Suprapubic skin (tissue), 4 donors: ENCODE measurements around the gene LRRC4C. TPM values are rescaled to one million over a fixed set of nuclear protein-coding genes. Genes with fewer than 3 reads are reported as not detected.

Source experiments
- DNase-seq, 2 donors: peaks; one replicate each; pipeline ENCODE4 v3.0.0-alpha.2; 2019; ENCODE audit warnings: low spot score in 2 of 2
- H3K27ac ChIP-seq: fragments of 200-600 bp; sonication (generic); one replicate; pipeline ENCODE4 v1.5.1; 2019
- H3K27me3 ChIP-seq: fragments of 200-600 bp; sonication (generic); one replicate; pipeline ENCODE4 v1.5.1; 2019
- H3K36me3 ChIP-seq: fragments of 200-600 bp; sonication (generic); one replicate; pipeline ENCODE4 v1.5.1; 2019
- H3K4me1 ChIP-seq: fragments of 200-600 bp; sonication (generic); one replicate; pipeline ENCODE4 v1.5.1; 2019
- H3K4me3 ChIP-seq: fragments of 200-600 bp; sonication (generic); one replicate; pipeline ENCODE4 v1.5.1; 2019; ENCODE audit warnings: mild to moderate bottlenecking
- H3K9me3 ChIP-seq: fragments of 200-600 bp; sonication (generic); one replicate; pipeline ENCODE4 v1.5.1; 2019
- EP300 ChIP-seq: sonication (generic); formaldehyde crosslinking; IDR thresholded peaks from one replicate; pipeline ENCODE4 v1.6.1; 2017; ENCODE audit warnings: antibody characterized with exemption
- POLR2A ChIP-seq, 2 donors: fragments of 450-650 bp; IDR thresholded peaks; one replicate each; pipeline ENCODE4 v1.6.1; 2017; ENCODE audit warnings: antibody characterized with exemption in 2 of 2, mild to moderate bottlenecking in 2 of 2, moderate library complexity in 2 of 2
- POLR2AphosphoS5 ChIP-seq, 3 donors: sonication (generic); formaldehyde crosslinking; IDR thresholded peaks; one replicate each; pipeline ENCODE4 v1.6.1; 2017; ENCODE audit warnings: antibody characterized with exemption in 3 of 3
- WGBS: methylation state at CpG from one replicate; pipeline ENCODE4 v1.1.5; 2018; 5-methylcytosine and 5-hydroxymethylcytosine counted together
- total RNA-seq, 4 donors: library from RNA; depleted of rRNA; stranded (reverse); fragments of >200 nt; gene quantifications; one replicate each; pipeline ENCODE4 v1.1.0, GENCODE V29; 2016
- TF ChIP-seq, protein P1 (sequence below), 2 donors: fragments of 200-600 bp in 1 of 2; fragments of 450-650 bp in 1 of 2; sonication (generic) in 1 of 2; IDR thresholded peaks; one replicate each; pipeline ENCODE4 v1.5.1; 2016 to 2019; ENCODE audit warnings: antibody characterized with exemption in 2 of 2, mild to moderate bottlenecking in 1 of 2, moderate library complexity in 1 of 2

LRRC4C gene
- total RNA-seq, 4 donors from 2014 or later: 0.19 to 1.1 (median 0.60) TPM; not detected in 1

DNA sequence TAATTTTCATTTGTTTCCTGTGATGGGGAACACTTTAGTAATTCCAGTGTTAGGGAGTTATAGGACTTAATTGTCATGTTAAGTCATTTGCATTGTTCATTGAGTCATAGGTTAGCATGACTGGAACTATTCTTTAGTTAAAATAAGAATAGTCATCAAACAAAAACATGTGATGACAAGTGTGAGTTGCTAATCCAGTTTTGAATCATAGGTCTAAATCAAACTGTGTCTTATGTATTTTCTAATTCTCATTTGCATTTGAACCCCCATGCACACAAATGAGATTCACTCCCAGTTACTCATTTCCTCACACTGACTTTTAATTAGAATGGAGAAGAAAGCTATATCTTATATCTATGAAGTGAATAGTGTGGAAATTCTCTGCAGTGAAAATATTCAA, 405.6 kb downstream of the LRRC4C start:
- H3K27ac ChIP-seq: no peak overlapping the region
- no peaks in the 10 kb centered on the region for H3K36me3 ChIP-seq
- no peaks in the 10 kb centered on the region for H3K4me1 ChIP-seq
- H3K9me3 ChIP-seq: no peaks in the 10 kb centered on the region
- no peak overlapping the region for H3K4me3 ChIP-seq
- no peak for DNase-seq
- TF ChIP-seq POLR2A (IDR thresholded peaks at IDR 0.05): no peak
- no peak for TF ChIP-seq POLR2AphosphoS5 (IDR thresholded peaks at IDR 0.05)
- TF ChIP-seq, protein P1, sequence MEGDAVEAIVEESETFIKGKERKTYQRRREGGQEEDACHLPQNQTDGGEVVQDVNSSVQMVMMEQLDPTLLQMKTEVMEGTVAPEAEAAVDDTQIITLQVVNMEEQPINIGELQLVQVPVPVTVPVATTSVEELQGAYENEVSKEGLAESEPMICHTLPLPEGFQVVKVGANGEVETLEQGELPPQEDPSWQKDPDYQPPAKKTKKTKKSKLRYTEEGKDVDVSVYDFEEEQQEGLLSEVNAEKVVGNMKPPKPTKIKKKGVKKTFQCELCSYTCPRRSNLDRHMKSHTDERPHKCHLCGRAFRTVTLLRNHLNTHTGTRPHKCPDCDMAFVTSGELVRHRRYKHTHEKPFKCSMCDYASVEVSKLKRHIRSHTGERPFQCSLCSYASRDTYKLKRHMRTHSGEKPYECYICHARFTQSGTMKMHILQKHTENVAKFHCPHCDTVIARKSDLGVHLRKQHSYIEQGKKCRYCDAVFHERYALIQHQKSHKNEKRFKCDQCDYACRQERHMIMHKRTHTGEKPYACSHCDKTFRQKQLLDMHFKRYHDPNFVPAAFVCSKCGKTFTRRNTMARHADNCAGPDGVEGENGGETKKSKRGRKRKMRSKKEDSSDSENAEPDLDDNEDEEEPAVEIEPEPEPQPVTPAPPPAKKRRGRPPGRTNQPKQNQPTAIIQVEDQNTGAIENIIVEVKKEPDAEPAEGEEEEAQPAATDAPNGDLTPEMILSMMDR (IDR thresholded peaks at IDR 0.05): no peak
- TF ChIP-seq EP300: no peak
- H3K27me3 ChIP-seq: no peaks in the 10 kb centered on the region

DNA sequence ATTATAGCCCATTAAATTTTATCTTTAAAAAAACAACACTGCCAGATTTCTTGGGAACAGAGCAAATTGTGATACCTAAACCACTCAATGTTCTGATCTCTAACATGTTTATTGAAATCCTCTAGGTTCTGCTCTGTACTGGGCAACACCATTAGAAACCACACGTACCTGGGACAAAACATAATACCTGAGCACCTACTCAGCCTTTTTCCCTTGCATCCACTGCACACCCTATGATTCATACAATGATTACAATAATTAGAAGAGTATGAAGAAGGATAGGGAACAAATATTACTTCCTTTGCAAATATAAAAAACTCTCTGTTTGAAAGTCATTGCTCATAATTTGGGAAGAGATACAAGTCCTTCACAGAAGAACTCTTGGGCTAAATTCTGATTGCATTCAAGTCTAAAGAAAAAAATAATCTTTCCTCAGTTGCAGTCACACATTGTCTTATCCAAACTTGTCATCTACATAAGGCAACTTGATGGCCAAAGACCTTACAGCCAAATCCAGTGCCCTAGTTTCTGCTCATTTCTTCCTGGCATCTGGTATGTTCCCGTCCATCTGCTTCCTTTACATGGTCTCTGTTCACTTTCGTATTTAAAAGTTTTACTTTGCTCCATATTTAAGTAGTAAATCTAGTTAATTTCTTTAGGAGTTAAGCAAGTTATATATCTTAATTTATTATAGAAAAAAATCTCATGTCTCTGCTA, 407.4 kb downstream of the LRRC4C start:
- TF ChIP-seq POLR2AphosphoS5 (IDR thresholded peaks at IDR 0.05): no peak
- no peak for TF ChIP-seq EP300
- TF ChIP-seq, protein P1 (IDR thresholded peaks at IDR 0.05): no peak
- TF ChIP-seq POLR2A (IDR thresholded peaks at IDR 0.05): no peak
- H3K36me3 ChIP-seq: no peaks in the 10 kb centered on the region
- H3K9me3 ChIP-seq: no peaks in the 10 kb centered on the region
- no peak for DNase-seq
- no peak overlapping the region for H3K27ac ChIP-seq
- 74% methylated on average over 3 of the region's 3 CpGs for WGBS
- H3K4me1 ChIP-seq: no peaks in the 10 kb centered on the region
- no peak overlapping the region for H3K4me3 ChIP-seq
- H3K27me3 ChIP-seq: no peaks in the 10 kb centered on the region

DNA sequence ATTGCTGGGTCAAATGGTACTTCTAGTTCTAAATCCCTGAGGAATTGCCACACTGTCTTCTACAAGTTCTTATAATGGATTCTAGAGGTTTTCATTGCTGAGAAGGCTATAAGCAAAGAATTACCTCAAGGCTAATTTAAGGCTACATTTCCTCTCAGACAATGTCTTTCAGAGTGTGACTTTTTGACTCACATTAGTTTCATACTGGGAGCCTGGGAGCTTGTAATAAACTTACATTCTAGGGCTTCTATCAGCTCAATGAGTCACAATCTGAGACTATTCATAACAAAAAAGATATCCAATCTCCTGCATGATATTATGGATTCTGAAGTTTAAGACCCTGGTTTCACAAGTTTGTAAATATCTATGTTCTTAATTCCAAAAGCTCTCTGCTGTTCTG, 408.7 kb downstream of the LRRC4C start:
- no peak for TF ChIP-seq POLR2AphosphoS5 (IDR thresholded peaks at IDR 0.05)
- no peak for TF ChIP-seq POLR2A (IDR thresholded peaks at IDR 0.05)
- TF ChIP-seq EP300: no peak
- TF ChIP-seq, protein P1 (IDR thresholded peaks at IDR 0.05): no peak
- DNase-seq: no peak
- Histone ChIP-seq H3K27ac (no peak overlapping the region), H3K36me3 (no peaks in the 10 kb centered on the region), H3K9me3 (no peaks in the 10 kb centered on the region), H3K4me1 (no peaks in the 10 kb centered on the region), H3K4me3 (no peak overlapping the region), H3K27me3 (no peaks in the 10 kb centered on the region)

DNA sequence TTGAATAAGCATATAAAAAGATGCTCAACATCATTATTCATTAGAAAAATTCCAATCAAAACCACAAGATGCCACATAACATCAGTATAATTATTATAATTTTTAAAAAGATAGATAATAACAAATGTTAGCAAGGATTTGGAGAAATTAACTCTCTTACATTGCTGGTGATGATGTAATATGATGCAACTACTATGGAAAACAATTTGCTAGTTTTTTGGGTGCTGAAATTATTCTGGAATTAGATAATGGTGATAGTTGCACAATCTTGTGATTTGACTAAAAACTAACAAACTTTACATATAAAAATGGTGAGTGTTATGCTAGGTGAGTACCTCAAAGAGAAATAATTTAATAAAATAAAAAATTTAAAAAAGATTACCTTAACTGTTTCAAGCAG, 412.2 kb downstream of the LRRC4C start:
- no peaks in the 10 kb centered on the region for H3K4me1 ChIP-seq
- TF ChIP-seq EP300: no peak
- no peaks in the 10 kb centered on the region for H3K36me3 ChIP-seq
- H3K27me3 ChIP-seq: no peaks in the 10 kb centered on the region
- no peak for DNase-seq
- H3K27ac ChIP-seq: no peak overlapping the region
- no peak overlapping the region for H3K4me3 ChIP-seq
- H3K9me3 ChIP-seq: no peaks in the 10 kb centered on the region

- H3K27me3 ChIP-seq: no peaks in the 10 kb centered on the region
- no peak overlapping the region for H3K27ac ChIP-seq
- H3K9me3 ChIP-seq: no peaks in the 10 kb centered on the region
- 77% methylated on average over 5 of the region's 5 CpGs for WGBS
- H3K4me1 ChIP-seq: no peaks in the 10 kb centered on the region
- DNase-seq: no peak
- no peaks in the 10 kb centered on the region for H3K36me3 ChIP-seq
- TF ChIP-seq EP300 (no peak), POLR2AphosphoS5 (IDR thresholded peaks at IDR 0.05) (no peak), POLR2A (IDR thresholded peaks at IDR 0.05) (no peak)
- TF ChIP-seq, protein P1 (IDR thresholded peaks at IDR 0.05): no peak
- no peak overlapping the region for H3K4me3 ChIP-seq
These were observed 414.2 kb downstream of the LRRC4C start for GRCh38 chr11:41045266-41045665.

GRCh38 chr11:41044747-41045146, 414.7 kb downstream of the LRRC4C start:
- Histone ChIP-seq H3K36me3 (no peaks in the 10 kb centered on the region), H3K9me3 (no peaks in the 10 kb centered on the region), H3K27me3 (no peaks in the 10 kb centered on the region), H3K4me3 (no peak overlapping the region), H3K4me1 (no peaks in the 10 kb centered on the region), H3K27ac (no peak overlapping the region)
- no peak for DNase-seq
- TF ChIP-seq POLR2A (IDR thresholded peaks at IDR 0.05) (no peak), EP300 (no peak), POLR2AphosphoS5 (IDR thresholded peaks at IDR 0.05) (no peak)
- TF ChIP-seq, protein P1 (IDR thresholded peaks at IDR 0.05): no peak
- WGBS: 83% methylated on average over 2 of the region's 2 CpGs
